Lung microvascular endothelial cell (primary cell): ENCODE results near the gene ENTPD1. TPM values are rescaled to one million over a fixed set of nuclear protein-coding genes. Genes with fewer than 3 reads are reported as not detected.

Experiments
- DNase-seq, 2 donors: peaks; one replicate each; pipeline versions ENCODE4 v3.0.0 to v3.0.0-alpha.2; 2010; ENCODE audit warnings: low read depth in 2 of 2
- total RNA-seq: library from RNA; depleted of rRNA; stranded (reverse); fragments of >200 nt; gene quantifications from 2 replicates; pipeline ENCODE4 v1.2.1, GENCODE V29; 2014

ENTPD1 gene
- total RNA-seq, 1 donor from 2014 or later: 2.6 TPM

DNA sequence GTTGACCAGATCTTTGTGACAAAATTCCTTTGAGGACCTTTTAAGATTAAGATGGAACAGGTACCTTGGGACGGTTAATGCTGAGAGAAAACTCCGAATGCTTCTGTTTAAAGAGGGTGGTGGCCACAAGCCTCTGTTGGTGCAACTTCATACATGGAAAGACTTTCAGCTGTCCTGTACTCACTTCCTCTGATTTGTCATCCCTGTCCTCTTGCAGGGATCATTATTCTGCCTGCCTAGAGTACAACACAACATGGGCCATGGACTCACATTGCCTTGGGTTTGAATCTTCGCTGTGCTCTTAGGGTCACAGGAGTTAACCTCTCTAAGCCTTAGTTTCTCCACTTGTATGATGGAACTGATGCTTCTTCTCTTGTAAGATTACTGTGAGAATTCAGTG lies 75.1 kb downstream of the ENTPD1 start:
- DNase-seq: no peak

DNA sequence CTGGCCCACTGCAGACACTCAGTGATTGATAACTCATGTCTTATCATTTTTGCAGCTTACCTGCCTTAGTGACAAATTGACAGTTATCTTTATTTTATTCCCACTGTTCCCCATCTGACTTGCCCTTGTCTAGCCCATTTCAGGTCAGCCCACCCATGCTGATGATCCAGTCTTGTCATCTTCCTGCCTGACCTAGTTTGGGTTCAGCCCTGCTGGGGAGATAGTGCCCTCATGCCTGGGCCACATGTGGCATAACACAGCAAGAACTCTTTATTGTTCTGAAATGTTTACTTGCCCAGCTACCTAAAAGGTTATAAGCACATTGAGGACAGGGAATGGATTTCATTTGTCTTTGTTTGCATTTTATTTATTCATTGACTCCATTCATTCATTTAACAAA lies 75.6 kb downstream of the ENTPD1 start:
- no peak for DNase-seq

DNA sequence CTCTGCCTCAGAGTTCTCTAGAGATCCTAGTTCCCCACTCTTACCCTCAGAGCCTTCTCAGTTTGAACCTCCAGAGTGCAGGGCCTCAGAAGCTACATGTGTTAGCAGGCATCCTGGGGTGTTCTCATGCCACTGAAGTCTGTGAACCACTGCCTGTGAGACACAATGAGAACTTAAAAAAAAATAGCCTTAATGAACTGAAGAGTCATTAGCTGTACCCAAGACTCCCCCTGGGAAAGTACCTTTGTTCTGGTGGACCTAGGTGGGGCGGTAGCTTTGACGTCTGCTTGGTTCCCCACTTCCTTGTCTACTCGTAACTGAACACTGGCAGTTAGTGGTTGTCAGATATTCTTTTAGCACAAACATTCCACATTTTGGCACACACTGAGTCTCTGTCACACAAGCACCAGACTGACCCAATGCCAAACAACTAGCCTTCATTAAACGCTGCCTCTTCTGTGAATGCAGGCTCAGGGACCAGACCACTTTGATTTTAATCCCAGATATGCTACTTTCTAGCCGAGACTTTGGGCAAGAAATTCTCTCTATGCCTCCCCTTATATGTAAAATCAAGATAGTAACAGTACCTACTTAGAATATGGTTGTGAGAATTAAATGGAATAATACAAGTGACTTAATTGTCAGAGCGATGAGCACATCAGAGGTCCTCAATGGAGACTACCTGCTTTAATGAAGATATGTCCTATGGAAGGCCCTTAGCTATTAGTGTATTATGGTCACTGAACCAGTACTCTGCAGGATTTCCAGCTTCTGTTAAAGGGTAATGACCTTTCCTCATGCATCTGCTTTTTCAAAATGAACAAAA lies 76.5 kb downstream of the ENTPD1 start:
- DNase-seq: peak in 1 of 2 donors; percentile 57

DNA sequence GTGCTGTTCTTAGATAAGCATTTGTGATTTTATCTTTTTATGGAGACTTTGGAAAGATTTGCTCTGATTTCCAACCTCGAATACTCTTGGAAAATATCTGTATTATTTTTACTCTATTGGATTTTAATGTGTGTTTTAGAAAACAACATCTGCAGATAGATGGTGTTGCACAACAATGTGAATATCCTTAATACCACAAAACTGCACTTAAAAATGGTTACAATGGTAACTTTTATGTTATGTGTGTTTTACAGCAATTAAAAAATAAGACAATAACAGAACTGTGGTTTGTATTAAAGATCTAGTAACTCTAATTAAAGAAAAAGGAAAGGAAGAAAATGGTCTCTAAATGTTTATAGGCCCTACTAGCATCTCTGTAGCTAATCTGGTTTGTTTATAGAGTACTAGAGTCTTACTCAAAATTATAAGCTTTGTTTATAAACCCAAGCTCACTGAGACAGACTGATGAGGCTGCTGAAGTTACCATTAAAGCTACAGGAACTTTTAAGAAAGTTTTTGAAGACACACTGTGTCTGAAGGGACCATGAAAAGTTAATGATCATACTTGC lies 77.2 kb downstream of the ENTPD1 start:
- DNase-seq: no peak

DNA sequence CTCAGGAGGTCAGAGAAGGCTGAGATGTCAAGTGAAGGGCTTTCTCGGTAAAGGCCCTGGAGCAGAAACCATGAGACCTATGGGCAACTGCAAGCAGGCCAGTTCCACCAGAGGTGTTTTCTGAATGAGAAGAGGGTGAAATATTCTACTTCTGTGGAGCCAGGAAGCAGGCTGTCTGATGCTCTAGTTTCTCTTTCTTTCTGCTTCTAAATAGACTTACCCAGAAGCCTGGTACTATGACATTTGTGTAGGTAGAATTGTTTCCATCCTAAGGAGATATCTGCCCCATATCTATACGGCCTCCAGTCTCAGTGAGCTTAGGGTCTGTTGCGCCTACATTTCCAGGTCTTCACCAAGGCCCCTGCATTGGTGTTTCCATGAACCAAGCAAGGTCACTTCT lies 78.4 kb downstream of the ENTPD1 start:
- no peak for DNase-seq

DNA sequence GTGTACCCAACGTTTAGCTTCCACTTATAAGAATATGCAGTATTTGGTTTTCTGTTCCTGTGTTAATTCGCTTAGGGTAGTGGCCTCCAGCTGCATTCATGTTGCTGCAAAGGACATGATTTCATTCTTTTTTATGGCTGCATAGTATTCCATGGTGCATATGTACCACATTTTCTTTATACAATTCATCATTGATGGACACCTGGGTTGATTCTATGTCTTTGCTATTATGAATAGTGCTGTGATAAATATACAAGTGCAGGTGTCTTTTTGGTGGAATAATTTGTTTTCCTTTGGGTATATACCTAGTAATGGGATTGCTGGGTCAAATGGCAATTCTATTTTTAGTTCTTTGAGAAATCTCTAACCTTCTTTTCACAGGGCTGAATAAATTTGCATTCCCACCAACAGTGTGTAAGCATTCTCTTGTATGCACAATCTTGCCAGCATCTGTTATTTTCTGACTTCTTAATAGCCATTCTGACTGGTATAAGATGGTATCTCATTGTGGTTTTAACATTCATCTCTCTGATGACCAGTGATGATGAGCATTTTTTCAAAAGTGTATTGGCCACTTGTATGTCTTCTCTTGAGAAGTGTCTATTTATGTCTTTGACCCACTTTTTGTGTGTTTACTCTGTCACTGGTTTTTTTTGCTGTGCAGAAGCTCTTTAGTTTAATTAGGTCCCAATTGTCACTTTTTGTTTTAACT lies 79.3 kb downstream of the ENTPD1 start:
- DNase-seq: no peak

DNA sequence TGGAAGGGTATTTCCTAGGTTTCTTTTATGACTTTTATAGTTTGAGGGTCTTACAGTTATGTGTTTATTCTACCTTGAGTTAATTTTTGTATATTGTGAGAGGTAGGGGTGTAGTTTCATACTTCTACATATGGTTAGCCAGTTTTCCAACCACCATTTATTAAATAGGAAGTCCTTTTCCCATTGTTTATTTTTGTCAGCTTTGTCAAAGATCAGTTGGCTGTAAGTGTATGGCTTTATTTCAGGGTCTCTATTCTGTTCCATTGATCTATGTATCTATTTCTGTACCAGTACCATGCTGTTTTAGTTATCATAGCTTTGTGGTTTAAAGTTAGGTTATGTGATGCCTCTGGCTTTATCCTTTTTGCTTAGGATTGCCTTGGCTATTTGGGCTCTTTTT lies 79.9 kb downstream of the ENTPD1 start:
- DNase-seq: no peak

DNA sequence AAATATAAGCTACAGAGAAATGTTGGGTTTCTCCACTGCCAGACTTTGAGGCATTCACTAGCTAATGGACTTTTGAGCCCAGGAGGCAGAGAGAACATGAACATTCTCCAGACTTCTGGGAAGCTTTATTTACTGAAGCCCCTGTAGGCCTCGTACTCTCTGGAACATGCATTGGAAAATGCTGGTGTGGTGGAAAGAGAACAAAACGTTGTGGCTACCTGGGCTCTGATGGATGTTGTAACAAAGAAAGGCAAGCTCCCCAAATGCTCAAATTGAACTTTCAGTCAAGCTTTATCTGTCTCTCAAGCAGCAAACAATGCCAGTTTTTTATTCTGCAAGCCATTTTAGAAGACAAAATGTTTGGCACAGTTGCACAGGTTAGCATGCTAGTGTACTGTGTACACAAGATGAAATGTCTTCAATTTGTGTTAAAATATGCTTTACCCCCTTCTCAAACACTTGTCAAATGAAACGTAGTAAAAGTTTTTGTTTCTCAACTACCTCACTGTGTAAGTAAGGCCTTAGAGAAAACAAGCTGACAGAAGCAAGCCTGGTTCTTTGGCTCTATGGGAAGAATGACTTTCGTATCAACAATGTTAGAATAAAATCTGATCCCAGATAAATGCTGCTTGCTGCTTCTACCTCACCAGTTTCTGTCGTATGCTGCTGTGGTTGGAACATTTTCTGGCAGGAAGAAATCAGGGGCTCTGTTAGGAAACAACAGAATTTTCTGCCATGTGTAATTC lies 80.8 kb downstream of the ENTPD1 start:
- DNase-seq: no peak

DNA sequence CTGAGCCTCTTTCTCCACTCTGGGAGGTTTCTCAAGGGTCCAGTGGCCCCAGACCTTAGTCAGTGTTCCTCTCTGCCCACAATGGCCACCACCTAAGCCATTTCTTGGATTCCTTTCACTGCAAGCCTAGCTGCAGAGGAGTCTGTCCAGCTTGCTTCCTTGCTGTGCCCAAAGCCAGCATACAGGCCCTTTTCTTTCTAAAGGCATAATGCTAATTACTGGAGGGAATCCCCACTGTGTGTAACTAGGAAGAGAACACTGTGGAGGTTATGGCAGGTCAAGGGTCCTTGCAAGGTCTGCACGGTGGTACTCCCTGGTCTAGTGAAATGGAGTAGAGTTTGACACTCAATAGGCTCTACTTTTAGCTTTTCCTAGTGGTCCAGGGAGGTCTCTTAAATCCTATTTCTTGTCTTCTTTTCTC lies 81.4 kb downstream of the ENTPD1 start:
- DNase-seq: no peak

DNA sequence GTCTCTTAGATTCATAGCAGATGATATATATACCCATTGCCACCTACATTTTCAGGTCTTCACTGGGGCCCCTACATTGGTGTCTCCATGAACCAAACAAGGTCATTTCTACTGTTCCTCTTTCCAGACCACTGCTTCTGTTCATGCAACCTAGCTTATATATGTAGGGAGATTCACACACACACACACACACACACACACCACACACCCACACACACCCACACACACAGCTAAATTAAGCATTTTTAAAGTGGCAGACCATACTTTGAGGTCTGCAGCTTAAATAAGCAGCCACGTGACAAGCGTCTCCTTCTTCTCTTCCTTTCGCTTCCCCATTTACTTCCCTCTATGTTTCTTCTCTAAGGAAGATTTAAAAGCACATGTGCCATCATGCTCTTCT lies 81.8 kb downstream of the ENTPD1 start:
- no peak for DNase-seq

DNA sequence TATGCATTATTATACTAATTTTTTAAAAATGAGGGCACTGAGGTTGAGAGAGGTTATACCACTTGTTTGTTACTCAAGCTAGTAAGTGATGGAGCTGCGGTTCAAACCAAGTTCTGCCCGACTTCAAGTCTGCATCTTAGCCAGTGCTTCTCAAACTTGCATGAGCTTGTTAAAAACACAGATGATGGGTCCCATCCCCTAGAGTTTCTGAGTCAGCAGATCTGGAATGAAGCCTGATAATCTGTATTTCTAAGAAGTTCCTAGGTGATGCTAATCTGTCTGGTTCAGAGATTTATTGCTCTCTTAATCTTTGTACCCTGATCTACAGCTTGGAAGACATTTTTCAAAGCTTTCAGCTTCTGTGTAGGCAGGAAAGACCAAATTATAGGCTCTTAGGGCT lies 84.2 kb downstream of the ENTPD1 start:
- no peak for DNase-seq

DNA sequence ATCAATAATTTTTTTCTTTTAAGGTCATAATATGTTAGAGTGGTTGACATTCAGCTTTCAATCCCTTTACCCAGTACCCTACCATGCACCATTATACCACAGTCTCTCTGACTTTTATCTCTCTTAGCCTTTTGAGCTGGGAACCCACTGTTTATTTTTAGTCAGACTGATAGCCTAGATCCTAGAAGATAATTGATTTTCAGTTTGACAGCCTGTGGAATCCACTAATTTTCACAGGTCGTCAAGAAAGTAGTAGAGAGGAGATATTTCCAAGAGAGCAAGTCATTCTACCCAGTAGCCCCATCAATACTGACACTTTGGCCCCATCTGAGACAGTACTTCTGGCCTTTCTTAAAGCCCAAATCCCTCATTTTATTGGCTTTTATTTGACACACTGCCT lies 84.7 kb downstream of the ENTPD1 start:
- DNase-seq: no peak

DNA sequence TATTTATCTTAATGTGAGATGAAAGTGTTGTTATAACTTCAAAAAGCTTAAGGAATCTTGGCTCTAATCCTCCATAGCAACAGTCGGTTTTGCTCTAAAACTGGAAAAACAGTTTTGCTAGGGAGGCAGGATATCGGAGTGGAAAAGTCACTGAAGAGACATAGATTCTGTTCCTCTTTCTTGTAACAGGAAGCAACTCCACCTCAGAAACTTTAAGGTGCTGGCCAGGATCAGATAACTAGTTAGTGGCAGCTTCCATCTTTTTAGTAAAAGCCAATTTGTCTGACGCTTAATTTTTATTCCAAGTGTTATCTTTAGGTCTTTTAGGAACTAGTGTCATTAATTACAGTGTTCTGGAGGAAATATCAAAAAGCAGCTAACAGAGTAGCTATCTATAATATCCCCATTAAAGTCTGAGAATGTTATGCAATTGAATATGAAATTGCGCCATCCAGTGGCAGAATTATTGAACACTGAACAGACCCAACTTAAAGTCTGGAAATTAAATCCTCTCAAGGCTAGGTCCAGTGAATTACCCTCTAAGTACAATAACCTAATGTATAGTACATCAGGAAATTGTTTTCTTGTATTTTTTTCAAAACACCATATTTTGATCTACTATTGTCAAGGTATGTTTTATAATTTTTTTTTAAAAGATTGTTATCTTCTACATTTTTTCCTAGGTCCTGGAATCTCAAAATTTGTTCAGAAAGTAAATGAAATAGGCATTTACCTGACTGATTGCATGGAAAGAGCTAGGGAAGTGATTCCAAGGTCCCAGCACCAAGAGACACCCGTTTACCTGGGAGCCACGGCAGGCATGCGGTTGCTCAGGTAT lies 85.9 kb downstream of the ENTPD1 start:
- DNase-seq: peak; percentile 75 to 91

DNA sequence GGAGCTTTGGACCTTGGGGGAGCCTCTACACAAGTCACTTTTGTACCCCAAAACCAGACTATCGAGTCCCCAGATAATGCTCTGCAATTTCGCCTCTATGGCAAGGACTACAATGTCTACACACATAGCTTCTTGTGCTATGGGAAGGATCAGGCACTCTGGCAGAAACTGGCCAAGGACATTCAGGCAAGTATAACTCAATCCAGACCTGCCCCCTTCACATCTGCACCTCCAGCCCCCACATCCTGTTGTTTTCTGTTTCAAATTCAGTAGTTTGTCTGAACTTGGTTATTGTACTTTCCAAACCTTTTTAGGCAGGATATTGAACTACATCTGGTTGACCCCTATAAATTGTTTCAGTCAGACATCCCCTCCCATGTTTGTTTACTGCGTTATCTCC lies 89.4 kb downstream of the ENTPD1 start:
- DNase-seq: peak in 1 of 2 donors; percentile 45

DNA sequence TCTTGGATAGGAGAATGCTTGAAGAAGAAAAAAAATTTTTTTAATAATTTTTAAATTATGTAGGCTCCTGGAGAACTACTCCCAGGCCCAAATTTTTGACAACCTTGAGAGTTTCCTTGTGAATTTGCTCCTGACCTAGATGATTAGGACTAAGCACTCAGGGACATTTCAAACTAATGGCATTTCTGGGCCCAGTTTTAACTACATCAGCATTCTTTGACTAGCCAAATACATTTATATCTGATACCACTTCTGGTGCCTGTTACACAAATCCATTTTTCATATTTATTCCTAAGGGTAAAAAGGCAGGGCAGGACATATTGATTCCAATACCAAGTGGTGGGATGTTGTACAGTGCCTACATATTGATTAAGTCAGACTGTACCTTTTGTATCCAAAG lies 91.0 kb downstream of the ENTPD1 start:
- DNase-seq: no peak

DNA sequence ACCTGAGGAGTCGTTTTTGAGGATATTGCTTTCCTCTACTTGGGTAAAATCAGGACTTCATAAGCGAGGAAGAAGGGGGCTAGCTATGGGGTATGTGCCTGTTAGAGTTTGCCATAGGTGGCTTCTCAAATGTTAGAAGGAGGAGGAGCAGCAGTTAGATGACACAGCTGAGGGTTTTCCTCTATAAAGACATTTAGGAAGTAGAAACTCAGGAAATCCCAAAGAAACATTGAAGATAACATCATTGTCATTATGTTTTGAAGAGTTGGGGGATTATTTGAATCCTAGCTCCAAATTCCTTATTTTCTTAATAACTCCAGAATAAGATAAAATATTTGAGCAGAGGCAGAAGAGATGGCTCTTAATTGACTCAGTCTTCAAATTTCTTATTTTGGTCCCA lies 92.9 kb downstream of the ENTPD1 start:
- no peak for DNase-seq

DNA sequence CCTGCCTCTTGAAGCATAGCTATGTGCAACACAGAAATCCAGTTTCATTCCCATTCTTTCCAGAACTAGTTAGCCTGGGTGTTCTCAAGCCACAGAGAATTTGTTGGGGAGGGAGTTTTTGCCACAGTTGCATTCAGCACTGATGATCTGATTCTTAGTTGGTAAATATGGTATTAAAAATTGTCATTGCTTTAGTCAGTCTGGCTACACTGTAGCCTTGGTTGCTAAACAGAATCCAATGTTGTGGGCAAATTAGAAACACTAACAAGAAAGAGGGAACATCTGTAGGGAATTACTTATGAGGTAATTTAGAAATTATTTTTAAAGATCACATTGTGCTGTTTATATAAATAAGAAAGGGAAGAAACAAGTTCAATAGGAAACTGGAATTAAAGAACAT lies 94.8 kb downstream of the ENTPD1 start:
- DNase-seq: no peak

DNA sequence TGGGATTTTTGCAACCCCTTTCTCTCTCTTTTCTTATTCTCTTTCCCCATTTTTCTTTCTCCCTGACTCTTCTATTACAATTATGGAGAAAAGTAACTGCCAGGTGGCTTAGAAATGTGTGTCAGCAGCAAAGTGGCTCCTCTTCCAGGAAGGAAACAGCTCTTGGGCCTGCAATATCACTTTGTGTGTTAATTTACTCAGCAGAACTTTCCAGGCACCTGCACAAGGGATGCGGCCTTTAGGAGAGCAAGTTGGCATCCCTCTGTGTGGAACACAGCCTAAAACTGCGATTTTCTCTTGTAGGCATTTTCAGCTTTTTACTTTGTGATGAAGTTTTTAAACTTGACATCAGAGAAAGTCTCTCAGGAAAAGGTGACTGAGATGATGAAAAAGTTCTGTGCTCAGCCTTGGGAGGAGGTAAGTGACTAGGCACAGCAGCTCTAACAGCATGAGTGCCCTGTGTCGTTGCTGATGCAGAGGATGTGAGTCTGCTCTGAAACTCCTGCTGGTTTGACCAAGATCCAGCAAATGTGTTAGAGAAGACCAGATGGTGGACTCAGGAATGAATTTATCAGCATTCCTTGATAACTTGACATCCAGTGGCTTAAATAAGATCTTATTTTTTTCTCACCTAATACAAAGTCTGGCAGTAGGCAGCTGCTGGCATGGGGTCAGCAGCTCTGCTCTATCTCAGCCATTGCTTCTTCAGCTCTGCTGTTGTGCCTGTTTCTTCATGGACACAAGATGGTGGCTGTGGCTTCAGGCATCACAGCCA lies 104.4 kb downstream of the ENTPD1 start:
- peak in 1 of 2 donors; percentile 13 for DNase-seq

DNA sequence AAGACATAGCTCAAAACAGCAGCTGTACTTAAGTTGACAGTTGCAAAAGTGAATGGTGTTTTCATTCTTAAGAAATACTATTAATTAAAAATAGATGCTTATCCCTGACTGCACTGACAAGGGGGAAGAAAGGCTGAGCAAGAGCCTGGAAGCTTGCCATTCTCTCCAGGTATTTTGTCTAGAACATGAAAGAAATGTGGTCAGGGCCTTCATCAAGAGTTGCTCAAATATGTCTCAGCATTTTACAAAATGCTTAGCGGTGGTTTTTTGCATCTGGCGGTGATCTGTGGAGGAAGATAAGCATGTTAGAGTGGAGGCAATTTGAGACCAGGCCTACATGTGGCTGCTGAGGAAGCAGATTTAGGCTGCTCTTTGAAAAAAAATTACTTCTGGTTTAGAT lies 105.4 kb downstream of the ENTPD1 start:
- no peak for DNase-seq
